ENCODE data around the gene LYRM2.

DNA sequence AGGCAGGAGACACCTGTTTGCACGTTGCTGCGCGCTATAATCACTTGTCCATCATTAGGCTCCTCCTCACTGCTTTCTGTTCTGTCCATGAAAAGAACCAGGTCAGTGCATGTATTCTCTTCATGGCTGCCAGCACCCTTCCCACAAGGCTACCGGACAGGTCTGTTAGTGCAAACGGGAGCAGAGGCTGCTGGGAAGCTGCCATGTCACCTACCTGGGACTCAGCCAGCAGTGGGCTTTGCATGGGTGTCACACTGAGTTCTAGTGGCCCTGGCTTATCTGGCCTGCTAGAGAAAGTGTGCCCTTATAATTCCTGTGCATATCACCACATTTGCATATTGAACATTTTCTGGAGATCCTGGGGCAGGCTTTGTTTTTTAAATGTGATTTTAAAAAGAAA is 24.8 kb downstream of the LYRM2 start:
- TF ChIP-seq EZH2 (IDR thresholded peaks at IDR 0.05; ENCODE audit: borderline replicate concordance, low read depth, low read length) (no peak), ZNF561 (CRISPR knock-in tag; conservative IDR thresholded peaks at IDR 0.05) (no peak), POLR2AphosphoS5 (IDR thresholded peaks at IDR 0.05; ENCODE audit: control insufficient read depth, insufficient read depth, low read depth, low read length) (no peak), YY1 (IDR thresholded peaks at IDR 0.05; ENCODE audit: borderline replicate concordance in 1 of 3, control insufficient read depth in 1 of 3, extremely low read depth in 1 of 3, insufficient read depth in 3 of 3, insufficient read length in 1 of 3, insufficient replicate concordance in 2 of 3, low read depth in 1 of 3, low read length in 2 of 3) (no peak), HDAC1 (IDR thresholded peaks at IDR 0.05) (no peak), LARP7 (IDR thresholded peaks at IDR 0.05) (no peak)
- TF ChIP-seq, protein P1, sequence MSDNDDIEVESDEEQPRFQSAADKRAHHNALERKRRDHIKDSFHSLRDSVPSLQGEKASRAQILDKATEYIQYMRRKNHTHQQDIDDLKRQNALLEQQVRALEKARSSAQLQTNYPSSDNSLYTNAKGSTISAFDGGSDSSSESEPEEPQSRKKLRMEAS (CRISPR knock-in tag; IDR thresholded peaks at IDR 0.05) = no peak

Data from K562 (cell line).